HG03039 (cell line): Measurements from ENCODE around the gene F11R.
A peak's percentile ranks its signal among the peaks of the same experiment; 100 is the strongest.
"Not testable (repeated sequence)": the region's sequence is repeated elsewhere in the genome, so short reads cannot be mapped to it uniquely, and the experiment has no call there.

Source experiments
- ATAC-seq: cut with Tn5 transposase; IDR thresholded peaks from one replicate; pipeline ENCODE4 v1.9.1; 2021; ENCODE audit warnings: mild to moderate bottlenecking, moderate library complexity; ENCODE audit not compliant: unreplicated experiment

The F11R gene

DNA sequence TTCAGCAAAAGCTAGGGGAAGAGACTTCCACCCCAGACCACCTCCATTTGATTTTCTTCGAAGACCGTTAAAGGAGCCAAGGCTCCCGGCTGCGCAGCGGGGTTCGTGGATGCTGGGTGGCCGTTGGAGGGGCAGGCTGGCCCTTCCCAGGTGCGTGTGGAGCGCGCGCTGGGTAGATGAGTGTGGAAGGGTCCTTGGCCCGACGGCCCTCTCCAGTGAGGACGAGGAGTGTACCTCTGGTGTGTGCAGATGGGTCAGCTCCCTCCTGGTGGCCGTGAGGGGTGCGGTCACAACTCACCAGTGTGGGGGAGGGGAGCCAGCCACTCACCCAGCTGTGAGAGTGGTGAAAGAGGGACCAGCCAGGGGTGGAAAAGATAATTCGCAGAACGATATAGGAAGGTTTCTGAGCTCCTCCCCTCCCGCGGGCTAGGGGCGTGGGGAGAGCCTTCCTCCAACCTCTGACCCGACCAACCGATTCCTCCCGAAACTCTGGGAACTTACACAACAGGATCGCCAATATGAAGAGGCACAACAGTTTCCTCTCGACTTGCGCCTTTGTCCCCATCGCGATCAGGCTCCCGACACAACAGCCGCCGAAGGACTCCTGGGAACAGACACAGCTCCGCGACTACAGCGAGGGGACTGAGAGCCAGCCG, at the start of gene F11R:
TSS of gene F11R (minus strand) at position 644 of the 656 bp plus-strand sequence. CDS start at position 565, 79 bp downstream.
- peak; percentile 25 for ATAC-seq

- peak; percentile 80 for ATAC-seq
Observed at GRCh38 chr1:161069731-161070270, 48.8 kb upstream of the F11R start, which contains the start of gene ARHGAP30. Gene ARHGAP30 (minus strand): TSS chr1:161069891. CDS start chr1:161069624, 267 bp downstream.

- peak; percentile 1 for ATAC-seq
Observed at GRCh38 chr1:161069241-161069640, 48.3 kb upstream of the F11R start.

DNA sequence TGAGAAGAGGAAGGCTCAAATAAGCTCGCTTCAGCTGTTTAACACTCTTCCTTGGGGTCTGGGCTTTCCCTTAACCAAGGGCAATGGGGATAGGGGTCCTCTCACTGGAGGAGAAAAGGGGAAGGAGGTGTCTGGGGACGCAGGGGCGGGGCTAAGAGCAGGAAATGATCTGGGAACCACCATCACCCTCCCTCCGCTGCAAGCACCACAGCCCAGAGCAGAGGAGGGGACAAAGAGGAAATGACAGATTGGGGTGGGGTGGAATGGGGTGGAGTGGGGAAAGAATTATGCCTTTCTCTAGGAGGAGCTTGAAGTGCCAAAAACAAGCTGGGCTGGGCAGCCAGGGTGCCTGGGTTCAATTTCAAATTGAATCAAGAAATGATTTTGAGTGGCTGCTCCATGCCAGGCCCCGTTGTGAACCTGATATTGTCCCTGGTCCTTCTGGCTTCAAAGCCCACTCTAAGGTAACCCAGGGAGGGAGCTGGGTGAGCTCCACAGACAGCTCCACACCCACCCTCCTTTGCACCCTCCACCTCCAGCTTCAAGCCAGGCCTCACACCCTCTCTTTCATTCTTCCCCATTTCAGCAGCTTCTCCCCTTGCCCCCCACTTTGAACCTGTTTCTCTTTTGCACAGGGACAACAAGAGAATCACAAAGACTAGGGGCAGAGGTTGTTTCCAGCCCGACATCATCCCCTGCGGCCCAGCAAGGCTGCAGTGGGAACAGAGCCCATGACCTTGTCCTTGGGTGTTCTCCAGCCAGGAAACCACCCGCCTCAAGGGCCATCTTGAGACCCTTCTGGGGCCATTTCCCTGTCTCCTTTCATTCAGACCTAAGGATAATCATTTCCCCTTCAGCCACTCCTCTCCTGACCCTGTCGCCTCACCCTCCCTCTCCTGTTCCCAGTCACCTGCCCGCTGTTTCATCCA, 47.6 kb upstream of the F11R start:
- peak; percentile 37 for ATAC-seq

DNA sequence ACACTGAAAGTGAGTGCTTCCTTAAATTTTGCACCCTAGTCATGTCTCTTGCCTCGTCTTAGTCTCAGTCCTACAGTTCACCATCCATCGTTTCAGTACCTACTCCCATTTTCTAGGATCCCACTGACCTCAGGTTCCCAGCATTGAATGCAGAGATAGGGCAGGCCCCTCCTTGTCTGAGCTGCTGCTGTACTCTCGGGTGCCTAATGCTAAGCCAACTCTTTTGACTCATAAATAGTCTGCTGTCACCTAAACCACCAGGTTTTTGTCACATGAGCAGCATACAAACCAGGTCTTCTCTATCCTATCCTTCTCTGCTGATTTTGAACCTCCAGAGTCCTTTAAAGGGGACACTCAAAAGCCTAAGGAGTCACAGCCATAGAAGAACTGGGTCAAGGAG, 45.7 kb upstream of the F11R start:
- ATAC-seq: no peak

DNA sequence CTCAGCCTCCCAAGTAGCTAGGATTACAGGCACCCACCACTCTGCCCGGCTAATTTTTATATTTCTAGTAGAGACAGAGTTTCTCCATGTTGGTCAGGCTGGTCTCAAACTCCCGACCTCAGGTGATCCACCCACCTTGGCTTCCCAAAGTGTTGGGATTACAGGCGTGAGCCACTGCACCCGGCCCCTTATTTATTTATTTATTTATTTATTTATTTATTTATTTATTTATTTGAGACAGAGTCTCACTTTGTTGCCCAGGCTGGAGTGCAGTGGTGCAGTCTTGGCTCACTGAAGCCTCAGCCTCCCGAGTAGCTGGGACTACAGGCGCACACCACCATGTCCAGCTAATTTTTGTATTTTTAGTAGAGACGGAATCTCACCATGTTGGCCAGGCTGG, 44.7 kb upstream of the F11R start:
- not testable (repeated sequence) for ATAC-seq

DNA sequence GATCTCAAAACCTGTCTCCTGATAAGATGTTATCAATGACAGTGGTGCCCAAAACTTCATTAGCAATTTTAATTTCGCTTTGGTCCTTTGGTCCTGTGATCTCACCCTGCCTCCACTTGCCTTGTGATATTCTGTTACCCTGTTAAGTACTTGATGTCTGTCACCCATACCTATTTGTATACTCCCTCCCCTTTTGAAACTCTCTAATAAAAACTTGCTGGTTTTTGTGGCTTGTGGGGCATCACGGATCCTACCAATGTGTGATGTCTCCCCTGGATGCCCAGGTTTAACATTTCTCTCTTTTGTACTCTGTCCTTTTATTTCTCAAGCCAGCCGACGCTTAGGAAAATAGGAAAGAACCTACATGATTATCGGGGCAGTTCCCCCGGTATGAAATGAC, 43.0 kb upstream of the F11R start:
- ATAC-seq: not testable (repeated sequence)

- no peak for ATAC-seq
Observed at GRCh38 chr1:161061419-161061818, 40.5 kb upstream of the F11R start.

- no peak for ATAC-seq
Observed at GRCh38 chr1:161059293-161059692, 38.3 kb upstream of the F11R start.

DNA sequence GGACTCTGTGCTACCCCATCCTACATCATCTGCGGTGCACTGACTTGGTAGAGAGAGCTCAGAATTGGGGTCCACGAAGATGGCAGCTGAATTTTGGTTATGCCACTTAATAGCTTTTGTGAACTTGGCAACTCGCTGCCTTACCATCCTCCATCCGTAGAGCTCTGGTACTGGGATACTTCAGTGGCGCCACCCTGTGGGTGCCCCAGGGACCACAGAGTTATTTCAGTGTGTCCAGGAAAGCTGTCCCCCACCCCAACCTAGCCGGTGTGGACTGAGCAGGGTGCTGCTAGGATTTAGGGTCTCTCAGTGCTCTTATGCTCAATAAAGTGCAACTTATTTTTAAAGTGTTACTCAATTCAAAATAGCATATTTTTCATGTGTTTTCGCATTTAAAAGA, 33.9 kb upstream of the F11R start:
- ATAC-seq: no peak

DNA sequence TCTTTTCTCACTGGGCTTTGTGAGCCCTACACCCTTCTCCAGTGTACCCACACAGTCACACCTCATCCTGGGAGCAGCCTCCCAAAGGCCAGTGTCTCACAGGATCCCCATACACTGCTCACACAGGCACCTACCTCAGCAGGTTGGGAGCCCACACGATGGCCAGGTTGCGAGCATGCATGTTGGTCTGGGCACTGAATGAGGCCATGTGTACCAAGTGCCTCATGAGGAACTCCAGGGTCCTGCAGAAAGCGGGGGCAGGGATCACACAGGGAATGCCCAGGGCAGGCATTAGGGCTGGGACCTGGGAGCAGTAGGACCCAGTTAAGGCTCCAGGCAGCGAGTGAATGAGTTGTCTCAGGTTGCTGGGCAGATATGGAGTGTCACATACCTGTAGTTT, 33.3 kb upstream of the F11R start:
- ATAC-seq: no peak

GRCh38 chr1:161052899-161053298, 31.9 kb upstream of the F11R start:
- no peak for ATAC-seq

GRCh38 chr1:161051219-161051618, 30.3 kb upstream of the F11R start:
- ATAC-seq: no peak

DNA sequence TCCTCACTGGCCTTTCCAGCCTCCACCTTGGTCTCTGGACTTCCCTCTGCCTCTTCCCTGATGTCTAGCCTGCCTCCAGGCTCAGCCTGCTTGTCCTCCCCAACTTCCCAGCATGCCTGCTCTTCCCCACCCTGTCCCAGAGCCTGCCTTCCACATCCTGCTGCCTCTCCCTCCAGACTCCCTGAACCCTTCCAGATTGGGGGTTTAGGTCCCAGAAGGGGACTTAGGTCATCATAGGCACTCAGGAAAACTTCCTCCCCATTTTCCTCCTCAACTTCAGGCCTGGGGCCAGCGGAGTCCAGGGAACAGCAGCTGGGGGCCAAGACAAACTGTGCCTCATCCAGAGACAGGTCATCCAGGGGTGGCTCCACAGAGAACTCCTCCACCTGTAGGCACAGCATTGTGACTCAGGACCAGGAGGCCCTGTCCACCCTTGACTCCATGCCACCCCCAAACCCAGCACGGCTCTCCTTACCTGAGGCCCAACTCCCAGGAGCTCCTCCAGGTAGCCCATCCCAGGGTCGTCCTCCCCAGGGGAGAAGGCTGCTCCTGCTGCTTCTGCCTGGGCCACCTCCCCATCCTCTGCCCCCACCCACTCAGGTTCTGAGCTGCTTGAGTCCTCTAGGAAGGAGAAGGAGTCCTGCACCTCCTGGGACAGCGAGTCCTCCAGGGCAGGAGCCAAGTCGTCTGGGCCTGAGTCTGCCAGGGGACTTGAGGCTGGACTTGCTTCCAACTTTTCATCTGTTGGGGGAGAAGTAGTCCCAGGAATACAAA, 28.2 kb upstream of the F11R start:
- no peak for ATAC-seq

- ATAC-seq: no peak
Observed at GRCh38 chr1:161047436-161048420, 26.8 kb upstream of the F11R start.

GRCh38 chr1:161046605-161047228, 25.8 kb upstream of the F11R start:
- ATAC-seq: no peak

DNA sequence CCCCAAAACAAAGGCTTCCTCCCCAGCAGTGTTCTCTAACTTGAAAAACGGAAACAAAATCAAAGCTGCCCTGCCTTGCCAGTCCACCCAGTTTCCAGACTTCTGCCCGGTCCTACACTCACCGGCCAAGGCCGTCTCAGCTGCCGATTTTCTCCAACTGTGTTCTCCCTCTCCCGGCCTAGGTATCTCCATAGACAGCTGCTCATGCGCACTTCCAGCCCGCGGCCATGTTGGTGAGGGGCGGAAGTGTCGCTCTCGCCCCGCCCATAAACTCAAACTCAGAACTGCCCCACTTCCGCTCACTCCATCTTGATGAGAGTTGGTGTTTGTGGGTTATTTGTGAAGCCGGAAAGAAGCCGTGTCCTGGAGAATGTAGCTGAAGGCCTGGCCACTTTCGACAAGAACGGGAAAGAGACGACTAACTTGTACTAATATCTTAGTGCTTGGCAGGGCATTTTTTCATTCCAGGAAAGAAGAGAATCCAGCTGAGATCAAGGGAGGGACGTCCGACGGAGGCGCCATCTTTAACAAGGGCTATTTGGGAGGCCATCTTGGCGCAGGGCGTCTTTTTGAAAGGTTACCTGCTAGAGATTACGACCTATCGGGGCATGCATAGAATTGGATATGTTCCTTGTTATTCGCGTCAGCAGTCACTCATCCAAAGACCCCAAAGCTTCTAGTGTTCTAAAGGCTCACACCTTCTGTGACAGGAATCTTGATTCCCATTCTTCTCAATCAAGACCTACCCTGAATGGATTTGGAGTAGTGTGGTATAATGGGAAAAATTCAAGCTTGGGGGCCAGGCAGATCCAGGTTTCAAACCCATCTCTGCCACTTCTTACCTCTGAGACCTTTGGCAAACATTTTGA, 25.0 kb upstream of the F11R start, which contains the start of gene USF1:
TSS of gene USF1 (minus strand) at position 242 of the 869 bp plus-strand sequence. CDS start 2,702 bp downstream, outside the sequence.
- ATAC-seq: peak; percentile 58
